Neural crest cell (in vitro differentiated cells): ENCODE data around the gene EFNB1. TPM values are rescaled to one million over a fixed set of nuclear protein-coding genes. Genes with fewer than 3 reads are reported as not detected.

Experiments
- DNase-seq: peaks from one replicate; pipeline ENCODE4 v3.0.0; 2021; ENCODE audit warnings: low read depth, mixed read lengths, low spot score
- H3K27ac Mint-ChIP-seq: one replicate; pipeline ENCODE4 v1.8.0; 2021; ENCODE audit warnings: mild to moderate bottlenecking, mixed read lengths; ENCODE audit not compliant: unreplicated experiment
- H3K27me3 Mint-ChIP-seq: 2 replicates; pipeline ENCODE4 v1.8.0; 2021; ENCODE audit warnings: low read depth, mild to moderate bottlenecking, mixed read lengths
- H3K36me3 Mint-ChIP-seq: 2 replicates; pipeline ENCODE4 v1.8.0; 2021; ENCODE audit warnings: low read depth, mild to moderate bottlenecking, mixed read lengths
- H3K4me1 Mint-ChIP-seq: 2 replicates; pipeline ENCODE4 v1.8.0; 2021; ENCODE audit warnings: mixed read lengths
- H3K4me3 Mint-ChIP-seq: one replicate; pipeline ENCODE4 v1.8.0; 2021; ENCODE audit warnings: mild to moderate bottlenecking, mixed read lengths
- H3K9me3 Mint-ChIP-seq: 2 replicates; pipeline ENCODE4 v1.8.0; 2021; ENCODE audit warnings: mixed read lengths
- CTCF ChIP-seq: fragments of 200-600 bp; sonication (generic); conservative IDR thresholded peaks from 2 replicates; pipeline ENCODE4 v1.5.0; 2021; ENCODE audit warnings: antibody characterized with exemption, mild to moderate bottlenecking
- total RNA-seq: library from RNA; stranded (reverse); gene quantifications from 2 replicates; pipeline ENCODE4 v1.2.1, GENCODE V29; 2021

EFNB1 gene
- total RNA-seq, 1 donor from 2014 or later: 33.8 TPM

- H3K36me3 Mint-ChIP-seq: peaks cover 2% of the 10 kb centered on the region
- peaks cover 24% of the 10 kb centered on the region for H3K4me1 Mint-ChIP-seq
- peak overlapping the region; percentile 30 for H3K27ac Mint-ChIP-seq
- no peaks in the 10 kb centered on the region for H3K27me3 Mint-ChIP-seq
- H3K4me3 Mint-ChIP-seq: no peak overlapping the region
- H3K9me3 Mint-ChIP-seq: no peaks in the 10 kb centered on the region
- no peak for TF ChIP-seq CTCF
- DNase-seq: no peak
Measured at GRCh38 chrX:68842781-68843581, 14.2 kb downstream of the EFNB1 start.

DNA sequence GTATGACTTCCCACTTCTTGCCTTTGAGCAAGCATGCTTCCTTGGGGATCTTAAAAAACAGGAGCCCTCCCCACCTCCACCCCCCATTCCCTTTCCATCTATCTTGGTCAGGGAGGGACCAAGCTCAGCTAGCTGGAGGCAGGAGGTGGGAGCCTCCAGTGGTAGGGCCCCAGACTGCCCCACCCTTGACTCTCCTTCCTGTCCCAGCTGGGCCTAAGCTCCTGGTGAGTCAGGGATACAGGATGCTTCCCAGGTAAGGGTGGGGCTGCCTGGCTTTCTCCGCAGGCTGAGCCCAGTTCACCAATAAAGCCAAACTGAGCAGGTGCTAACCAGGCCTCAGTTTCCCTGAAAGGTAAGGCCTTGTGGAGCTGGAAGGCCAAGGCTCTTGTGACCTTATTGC, 15.2 kb downstream of the EFNB1 start:
- Mint-ChIP-seq H3K36me3 (peaks cover 2% of the 10 kb centered on the region), H3K4me1 (peaks cover 29% of the 10 kb centered on the region), H3K27ac (no peak overlapping the region), H3K4me3 (no peak overlapping the region), H3K9me3 (no peaks in the 10 kb centered on the region), H3K27me3 (no peaks in the 10 kb centered on the region)
- DNase-seq: no peak
- no peak for TF ChIP-seq CTCF

DNA sequence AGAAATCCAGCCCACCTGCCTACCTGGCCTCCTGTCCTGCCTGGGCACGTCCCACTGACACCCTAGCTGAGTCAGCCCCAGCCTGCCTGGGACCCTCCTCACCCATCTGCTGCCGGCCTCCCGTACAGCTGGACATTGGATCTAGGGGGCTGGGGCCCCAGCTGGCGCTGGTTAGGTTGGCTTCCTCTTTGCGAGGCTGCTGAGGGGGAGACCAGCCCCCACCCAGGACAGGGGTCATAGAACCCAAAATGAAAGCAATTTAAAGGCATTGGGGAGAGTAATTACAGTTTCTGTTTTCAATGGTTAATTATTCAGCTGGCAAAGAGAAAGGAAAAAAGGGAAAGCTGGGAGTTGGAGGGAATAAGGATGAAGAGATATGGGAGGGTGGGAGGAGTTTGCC, 15.8 kb downstream of the EFNB1 start:
- H3K27me3 Mint-ChIP-seq: no peaks in the 10 kb centered on the region
- DNase-seq: no peak
- no peak overlapping the region for H3K27ac Mint-ChIP-seq
- H3K36me3 Mint-ChIP-seq: peaks cover 2% of the 10 kb centered on the region
- H3K4me3 Mint-ChIP-seq: no peak overlapping the region
- H3K9me3 Mint-ChIP-seq: no peaks in the 10 kb centered on the region
- no peak for TF ChIP-seq CTCF
- peaks cover 33% of the 10 kb centered on the region for H3K4me1 Mint-ChIP-seq

- Mint-ChIP-seq H3K27me3 (no peaks in the 10 kb centered on the region), H3K4me3 (peak overlapping the region; percentile 78), H3K4me1 (peaks cover 42% of the 10 kb centered on the region), H3K9me3 (no peaks in the 10 kb centered on the region), H3K36me3 (no peaks in the 10 kb centered on the region), H3K27ac (peak overlapping the region; percentile 92)
- peak; percentile 31 for DNase-seq
- no peak for TF ChIP-seq CTCF
Measured at GRCh38 chrX:68846536-68846935, 17.7 kb downstream of the EFNB1 start.

DNA sequence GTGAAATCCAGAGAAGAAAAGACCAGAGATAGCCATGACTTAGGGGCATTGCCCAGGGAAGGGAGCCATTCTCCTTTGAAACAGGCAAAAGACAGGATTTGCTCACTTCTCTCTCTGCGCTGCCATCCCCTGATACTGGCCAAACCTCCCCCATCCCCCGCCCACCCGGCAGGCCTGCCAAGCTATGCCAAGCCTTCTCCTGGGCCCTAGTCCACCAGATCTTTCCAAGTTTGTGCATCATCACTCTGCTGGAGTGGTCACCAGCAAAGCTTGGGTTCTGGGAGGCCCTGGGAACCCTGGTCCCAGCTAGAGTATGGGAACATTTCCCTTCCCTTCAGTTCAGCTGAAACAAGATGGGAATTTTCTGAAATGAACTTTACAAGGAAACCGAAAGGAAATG, 18.4 kb downstream of the EFNB1 start:
- Mint-ChIP-seq H3K27ac (peak overlapping the region; percentile 92), H3K4me3 (no peak overlapping the region), H3K4me1 (peaks cover 49% of the 10 kb centered on the region), H3K9me3 (no peaks in the 10 kb centered on the region), H3K36me3 (no peaks in the 10 kb centered on the region), H3K27me3 (no peaks in the 10 kb centered on the region)
- DNase-seq: no peak
- no peak for TF ChIP-seq CTCF
